GOT3 (cell line): Measurements from ENCODE around the gene IFT81.
"Not testable (repeated sequence)": the region's sequence is repeated elsewhere in the genome, so short reads cannot be mapped to it uniquely, and the experiment has no call there.

Source experiments
- DNase-seq: peaks from one replicate; lab custom pipeline; 2025; ENCODE audit warnings: mixed read lengths; lab: John Stamatoyannopoulos, UW

Gene IFT81

DNA sequence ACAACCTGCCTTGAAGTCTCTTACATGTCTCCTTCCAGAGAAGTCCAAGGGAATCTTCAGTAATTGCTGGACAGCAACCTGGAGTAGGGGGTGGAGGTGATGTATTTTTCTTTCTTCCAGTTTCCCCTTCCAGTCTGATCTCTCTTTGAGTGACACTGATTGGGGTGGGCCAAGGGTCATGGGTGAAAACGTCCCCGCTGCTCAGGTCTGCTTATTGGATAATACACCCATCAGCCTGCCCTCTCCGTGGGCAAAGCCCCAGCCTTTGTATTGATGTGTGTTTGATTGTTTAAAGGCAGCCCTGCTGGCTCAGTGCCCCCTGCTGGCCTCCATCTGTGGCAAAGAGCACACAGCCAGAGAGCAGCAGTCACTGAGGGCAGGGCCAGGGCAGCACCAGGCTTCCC, 121.2 kb downstream of the IFT81 start:
- DNase-seq: no peak

DNA sequence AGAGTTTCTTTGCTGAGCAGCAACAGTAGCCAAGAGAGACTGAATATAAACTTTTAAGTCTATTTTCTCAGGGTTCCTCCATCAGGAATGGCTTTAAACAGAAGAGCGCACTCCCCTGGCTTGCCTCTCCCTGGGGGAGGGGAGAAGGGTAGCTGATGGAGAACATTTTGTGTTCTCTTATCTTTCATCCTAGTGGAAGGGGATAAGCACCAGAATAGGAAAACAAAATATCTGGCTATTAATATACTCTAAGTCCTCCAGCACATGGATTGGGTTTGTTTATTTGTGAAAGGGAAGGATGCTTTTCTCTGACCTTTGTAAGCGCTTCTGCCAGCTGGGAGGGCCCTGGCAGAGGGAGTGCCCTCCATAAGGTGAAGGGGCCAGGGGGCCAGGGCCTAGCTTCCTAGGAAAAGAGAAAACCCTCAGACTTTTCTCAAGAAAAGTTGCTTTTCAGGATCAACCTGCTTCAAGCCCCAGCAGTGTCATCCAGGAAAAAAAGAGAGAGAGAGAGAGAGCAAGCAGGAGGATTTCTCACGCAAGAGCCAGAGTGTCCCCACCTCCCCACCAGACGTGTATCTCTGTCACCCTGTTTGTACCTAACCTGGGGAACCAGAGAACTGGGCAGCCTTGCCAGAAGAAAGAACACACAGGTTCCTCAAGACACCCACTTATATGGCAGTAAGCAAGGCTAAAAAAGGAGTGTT, 122.6 kb downstream of the IFT81 start:
- no peak for DNase-seq

DNA sequence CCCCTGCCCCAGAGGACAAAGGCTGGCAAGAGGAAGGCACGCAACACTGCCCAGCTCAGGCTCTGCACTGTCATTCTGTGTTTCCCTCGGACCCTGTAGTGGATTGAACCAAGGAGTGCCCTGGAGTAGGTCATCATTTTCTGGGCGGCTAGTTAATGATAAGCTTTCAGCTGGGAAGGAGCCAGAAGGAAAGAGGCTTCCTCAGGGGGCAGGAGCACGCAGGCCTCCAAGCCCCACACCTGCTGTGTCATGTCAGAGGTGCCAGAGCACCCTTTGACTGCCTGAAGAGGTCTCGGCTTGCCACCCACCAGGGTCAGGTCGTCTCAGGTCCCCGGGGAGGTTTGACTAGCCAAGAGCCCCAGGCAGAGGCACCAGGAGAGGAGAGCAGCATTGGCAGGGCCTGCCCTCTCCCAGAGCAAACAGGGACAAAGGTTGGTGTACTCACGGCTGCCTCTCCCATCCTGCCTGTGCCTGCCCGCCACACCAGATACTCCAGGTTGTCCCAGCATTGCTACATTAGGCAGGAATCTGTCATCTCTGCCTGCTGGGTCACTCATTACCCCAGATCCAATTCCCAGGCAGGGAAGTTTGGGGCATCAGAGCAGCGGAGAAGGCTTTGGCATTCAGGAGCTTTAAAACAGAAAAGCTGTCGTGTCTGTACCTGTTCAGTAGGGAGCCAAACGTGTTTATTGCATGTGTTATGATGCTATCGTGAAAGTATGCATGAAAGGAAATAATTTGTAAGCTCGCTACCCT, 123.4 kb downstream of the IFT81 start:
- DNase-seq: no peak

DNA sequence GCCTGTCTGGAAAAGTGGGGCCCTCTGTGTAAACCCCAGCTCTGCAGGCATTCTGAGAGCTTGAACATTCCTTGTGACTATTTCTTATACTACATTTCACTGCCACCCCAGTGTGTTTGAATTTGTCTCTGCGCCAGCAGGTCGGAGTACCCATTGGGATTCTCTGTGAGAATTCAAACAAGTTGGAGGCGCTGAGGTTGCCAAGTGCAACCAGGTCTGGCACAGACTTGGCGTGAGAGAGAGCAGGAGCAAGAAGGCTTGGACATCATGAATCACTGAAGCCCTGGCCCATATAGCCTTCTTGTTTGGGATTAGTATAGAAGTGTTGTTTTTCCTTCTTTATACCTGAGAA, 123.9 kb downstream of the IFT81 start:
- no peak for DNase-seq

- no peak for DNase-seq
These were observed 124.9 kb downstream of the IFT81 start for GRCh38 chr12:110249105-110249504.

- no peak for DNase-seq
These were observed 125.6 kb downstream of the IFT81 start for GRCh38 chr12:110249716-110250225.

DNA sequence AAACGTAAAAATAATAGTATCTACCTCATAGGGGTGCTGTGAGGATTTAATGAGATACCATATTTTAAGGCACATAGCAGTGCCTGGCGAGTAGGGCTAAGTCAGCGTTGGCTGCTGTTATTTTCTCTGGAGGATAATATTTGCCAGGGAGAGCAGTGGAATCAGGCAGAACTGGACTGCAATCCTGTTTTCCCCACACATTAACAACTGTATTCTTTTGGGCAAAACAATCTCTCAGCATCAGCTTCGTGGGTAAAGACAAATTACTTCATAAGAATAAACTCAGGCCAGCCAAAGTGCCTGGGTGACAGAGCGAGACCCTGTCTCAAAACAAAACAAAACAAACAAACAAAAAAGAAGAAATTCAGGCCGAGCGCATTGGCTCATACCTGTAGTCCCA, 127.2 kb downstream of the IFT81 start:
- DNase-seq: no peak

DNA sequence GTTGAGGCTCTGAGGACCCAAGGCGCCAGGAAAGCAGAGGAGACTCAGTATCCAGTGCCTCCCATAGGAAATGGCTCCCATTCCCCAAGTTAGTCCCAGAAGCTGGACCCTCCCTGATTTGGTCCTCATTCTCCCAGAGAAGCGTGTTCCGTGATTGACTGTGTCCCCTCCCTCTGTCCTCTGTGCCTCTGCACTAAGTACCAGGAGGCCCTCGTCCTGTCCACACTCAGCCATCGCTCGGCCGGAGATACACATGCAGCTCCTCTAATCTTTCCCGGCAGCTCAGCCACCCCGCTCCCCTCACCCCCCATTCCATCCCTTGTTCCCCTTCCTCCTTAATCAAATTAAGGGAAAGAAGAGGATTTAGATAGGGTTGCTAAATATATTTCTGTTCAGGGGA, 128.6 kb downstream of the IFT81 start:
- no peak for DNase-seq

DNA sequence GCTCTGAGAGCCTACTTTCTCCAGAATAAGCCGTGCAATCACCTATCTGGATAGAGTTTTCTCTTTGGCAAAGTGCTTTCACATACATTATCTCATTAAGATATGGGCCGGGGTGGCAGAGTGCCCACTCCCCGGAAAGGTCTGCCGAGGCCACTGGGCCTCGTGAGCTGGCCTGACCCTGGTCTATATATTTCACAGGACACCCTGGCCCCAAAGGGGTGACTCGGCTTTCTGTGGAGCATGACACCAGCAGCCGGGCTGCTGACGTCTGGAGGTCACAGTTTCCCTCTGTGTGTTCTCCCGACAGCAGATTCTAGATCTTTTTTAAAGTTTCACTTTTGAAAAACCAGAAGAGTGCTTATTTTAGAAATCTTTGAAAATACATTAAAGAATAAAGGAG, 129.0 kb downstream of the IFT81 start:
- no peak for DNase-seq

DNA sequence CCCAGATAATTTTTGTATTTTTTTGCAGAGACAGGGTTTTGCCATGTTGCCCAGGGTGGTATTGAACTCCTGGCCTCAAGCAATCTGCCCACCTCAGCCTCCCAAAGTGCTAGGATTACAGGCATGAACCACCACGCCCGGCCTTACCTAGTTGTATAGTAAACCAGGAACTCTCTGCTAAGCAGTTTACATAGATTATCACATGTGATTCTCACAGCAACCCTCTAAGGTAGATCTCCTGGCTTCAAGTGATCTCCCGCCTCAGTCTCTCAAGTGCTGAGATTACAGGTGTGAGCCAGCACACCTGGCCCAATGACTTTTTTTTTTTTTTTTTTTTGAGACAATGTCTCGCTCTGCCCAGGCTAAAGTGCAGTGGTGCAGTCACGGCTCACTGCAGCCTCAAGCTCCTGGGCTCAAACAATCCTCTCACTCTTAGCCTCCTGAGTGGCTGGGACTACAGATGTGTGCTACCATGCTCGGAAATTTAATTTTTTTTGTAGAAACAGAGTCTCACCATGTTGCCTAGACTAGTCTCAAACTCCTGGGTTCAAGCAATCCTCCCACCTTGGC, 130.9 kb downstream of the IFT81 start:
- DNase-seq: no peak

- not testable (repeated sequence) for DNase-seq
These were observed 131.8 kb downstream of the IFT81 start for GRCh38 chr12:110255890-110256456.

DNA sequence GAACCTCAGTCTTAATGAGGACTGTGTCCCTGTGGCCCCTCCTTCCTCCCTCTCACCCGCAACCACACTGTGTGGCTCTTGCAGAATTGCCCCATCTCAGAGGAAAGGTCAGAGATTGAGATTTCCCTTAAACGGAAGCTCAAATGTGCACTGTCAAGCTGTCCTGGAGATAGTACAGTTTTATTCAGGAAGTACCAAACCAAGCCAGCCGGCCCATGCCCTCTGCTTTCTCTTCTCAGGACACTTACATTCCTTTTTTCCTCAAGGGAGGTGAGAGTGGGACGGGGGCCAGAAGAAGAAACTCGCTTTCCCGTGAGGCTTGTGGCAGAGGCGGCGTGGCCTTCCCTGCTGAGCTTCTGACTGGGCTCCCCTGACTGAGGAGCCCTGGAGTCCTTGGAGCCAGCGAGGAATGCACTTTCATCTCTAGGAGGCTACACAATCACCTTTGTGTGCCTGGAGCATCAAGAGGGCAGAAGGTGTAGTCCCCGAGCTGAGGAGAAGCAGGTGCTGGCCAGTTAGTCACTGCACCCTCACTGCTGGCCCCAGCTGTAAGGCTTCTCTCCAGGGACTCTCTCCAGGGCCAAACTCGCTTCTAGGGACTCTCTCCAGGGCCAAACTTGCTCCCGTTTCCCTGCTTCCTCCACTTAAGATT, 132.7 kb downstream of the IFT81 start:
- DNase-seq: no peak

- no peak for DNase-seq
These were observed 134.3 kb downstream of the IFT81 start for GRCh38 chr12:110258466-110258865.

GRCh38 chr12:110262442-110263388, 138.6 kb downstream of the IFT81 start:
- no peak for DNase-seq

DNA sequence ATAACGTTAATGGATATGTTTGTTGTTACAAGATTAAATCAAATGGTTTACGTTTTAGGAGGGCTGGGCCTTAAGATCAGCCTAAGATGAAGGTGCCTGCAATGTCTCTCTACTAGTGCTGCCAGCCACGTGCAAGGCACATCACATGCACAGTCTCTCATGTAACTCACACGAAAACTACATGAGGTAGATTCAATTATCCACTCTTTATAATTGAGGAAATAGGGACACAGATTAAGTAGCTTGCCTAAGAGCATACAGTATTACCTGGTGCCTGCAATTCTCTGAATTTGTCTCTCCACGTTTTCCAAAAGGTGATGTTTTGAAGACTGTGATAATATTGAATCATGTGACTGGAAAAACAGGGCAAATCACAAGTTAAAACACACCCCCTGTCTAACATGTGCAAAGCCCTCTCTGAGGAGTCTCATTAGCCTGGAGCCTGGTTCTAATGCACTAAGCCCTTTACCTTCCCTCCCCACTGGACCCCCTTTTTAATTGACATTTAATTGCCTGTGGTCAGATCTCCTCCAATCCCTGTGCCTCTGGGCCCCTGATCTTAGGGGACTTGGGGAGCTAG, 142.3 kb downstream of the IFT81 start:
- no peak for DNase-seq

DNA sequence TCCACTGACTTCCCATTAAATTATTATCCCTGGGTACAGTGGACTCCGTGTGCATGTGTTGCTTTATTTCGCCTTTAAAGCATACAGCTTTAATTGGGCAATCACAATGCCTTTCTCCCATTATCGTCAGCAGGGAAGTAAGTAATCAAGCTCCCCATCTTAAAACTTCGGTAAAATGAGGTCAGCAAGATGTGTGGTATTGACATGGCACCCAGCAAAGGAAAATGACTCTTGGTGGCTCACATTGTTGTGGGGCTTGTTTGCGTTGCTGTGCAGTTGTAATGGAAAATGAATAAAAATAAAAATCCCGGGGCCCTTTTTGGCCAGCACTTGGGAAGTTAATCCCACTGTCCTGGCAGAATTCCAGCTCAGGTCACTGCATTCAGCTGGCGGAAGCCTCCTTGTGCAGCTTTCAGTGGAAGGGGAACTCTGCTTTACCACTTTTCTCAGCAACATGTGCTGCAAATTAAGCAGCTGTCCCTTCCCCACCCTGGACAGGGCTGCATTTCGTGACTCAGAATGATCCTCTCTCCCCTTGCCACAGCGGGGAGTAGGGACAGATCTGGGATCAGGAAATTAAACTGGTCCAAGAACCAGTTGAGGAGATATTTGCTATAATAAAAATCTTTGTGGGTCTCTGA, 142.9 kb downstream of the IFT81 start:
- peak; percentile 6 for DNase-seq
